ENCODE data around the gene WDFY4. TPM values are rescaled to one million over a fixed set of nuclear protein-coding genes. Genes with fewer than 3 reads are reported as not detected.

WDFY4 gene
- total and polyA plus RNA-seq, 2 experiments from 2014 or later: 0.14 TPM; not detected in 1

DNA sequence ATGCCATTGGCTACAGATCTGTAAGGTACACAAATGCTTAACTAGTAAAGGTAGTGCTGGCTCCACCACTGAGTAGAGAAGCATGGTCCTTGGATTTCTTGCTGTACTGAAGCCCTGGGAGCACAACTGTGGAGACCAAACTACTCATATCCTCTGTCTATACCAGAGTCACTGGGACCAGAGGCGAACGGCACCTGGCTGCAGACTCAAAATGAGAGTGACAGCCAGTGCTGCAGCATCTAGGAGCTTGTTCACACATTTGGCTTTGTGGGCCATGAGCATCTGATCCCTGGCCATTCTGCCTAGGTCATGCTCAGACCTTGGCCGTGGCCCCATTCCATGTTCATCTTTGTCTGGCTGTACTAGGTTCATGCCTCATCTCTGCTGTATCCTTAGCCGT is 223.1 kb downstream of the WDFY4 start:
- no peak overlapping the region for H3K4me3 Mint-ChIP-seq

More for the DNA sequence above, 223.1 kb downstream of the WDFY4 start:
- no peaks in the 10 kb centered on the region for H3K79me2 ChIP-seq (replicated peaks; ENCODE audit: insufficient read depth)
- Mint-ChIP-seq H3K27ac (no peak overlapping the region), H3K4me1 (peaks cover 7% of the 10 kb centered on the region; the same call in 2 of the 3 replicates), H3K36me3 (ENCODE audit: low read depth) (no peaks in the 10 kb centered on the region), H3K27me3 (ENCODE audit: insufficient read depth, low read depth, poor library complexity) (no peaks in the 10 kb centered on the region), H3K9me3 (no peaks in the 10 kb centered on the region)
- no peak for DNase-seq (ENCODE audit: low spot score)
- no peak overlapping the region for H2AFZ ChIP-seq
- H3K27me3 ChIP-seq (ENCODE audit: insufficient read depth): no peaks in the 10 kb centered on the region
- TF ChIP-seq ZNF114 (CRISPR knock-in tag; IDR thresholded peaks at IDR 0.05): no peak
- no peak for TF ChIP-seq CREB1 (CRISPR knock-in tag; IDR thresholded peaks at IDR 0.05; ENCODE audit: low read depth)
- TF ChIP-seq, protein P1, sequence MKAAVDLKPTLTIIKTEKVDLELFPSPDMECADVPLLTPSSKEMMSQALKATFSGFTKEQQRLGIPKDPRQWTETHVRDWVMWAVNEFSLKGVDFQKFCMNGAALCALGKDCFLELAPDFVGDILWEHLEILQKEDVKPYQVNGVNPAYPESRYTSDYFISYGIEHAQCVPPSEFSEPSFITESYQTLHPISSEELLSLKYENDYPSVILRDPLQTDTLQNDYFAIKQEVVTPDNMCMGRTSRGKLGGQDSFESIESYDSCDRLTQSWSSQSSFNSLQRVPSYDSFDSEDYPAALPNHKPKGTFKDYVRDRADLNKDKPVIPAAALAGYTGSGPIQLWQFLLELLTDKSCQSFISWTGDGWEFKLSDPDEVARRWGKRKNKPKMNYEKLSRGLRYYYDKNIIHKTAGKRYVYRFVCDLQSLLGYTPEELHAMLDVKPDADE (IDR thresholded peaks at IDR 0.05): no peak
- no peak for TF ChIP-seq NANOG (IDR thresholded peaks at IDR 0.05; ENCODE audit: borderline replicate concordance)
- TF ChIP-seq, protein P2, sequence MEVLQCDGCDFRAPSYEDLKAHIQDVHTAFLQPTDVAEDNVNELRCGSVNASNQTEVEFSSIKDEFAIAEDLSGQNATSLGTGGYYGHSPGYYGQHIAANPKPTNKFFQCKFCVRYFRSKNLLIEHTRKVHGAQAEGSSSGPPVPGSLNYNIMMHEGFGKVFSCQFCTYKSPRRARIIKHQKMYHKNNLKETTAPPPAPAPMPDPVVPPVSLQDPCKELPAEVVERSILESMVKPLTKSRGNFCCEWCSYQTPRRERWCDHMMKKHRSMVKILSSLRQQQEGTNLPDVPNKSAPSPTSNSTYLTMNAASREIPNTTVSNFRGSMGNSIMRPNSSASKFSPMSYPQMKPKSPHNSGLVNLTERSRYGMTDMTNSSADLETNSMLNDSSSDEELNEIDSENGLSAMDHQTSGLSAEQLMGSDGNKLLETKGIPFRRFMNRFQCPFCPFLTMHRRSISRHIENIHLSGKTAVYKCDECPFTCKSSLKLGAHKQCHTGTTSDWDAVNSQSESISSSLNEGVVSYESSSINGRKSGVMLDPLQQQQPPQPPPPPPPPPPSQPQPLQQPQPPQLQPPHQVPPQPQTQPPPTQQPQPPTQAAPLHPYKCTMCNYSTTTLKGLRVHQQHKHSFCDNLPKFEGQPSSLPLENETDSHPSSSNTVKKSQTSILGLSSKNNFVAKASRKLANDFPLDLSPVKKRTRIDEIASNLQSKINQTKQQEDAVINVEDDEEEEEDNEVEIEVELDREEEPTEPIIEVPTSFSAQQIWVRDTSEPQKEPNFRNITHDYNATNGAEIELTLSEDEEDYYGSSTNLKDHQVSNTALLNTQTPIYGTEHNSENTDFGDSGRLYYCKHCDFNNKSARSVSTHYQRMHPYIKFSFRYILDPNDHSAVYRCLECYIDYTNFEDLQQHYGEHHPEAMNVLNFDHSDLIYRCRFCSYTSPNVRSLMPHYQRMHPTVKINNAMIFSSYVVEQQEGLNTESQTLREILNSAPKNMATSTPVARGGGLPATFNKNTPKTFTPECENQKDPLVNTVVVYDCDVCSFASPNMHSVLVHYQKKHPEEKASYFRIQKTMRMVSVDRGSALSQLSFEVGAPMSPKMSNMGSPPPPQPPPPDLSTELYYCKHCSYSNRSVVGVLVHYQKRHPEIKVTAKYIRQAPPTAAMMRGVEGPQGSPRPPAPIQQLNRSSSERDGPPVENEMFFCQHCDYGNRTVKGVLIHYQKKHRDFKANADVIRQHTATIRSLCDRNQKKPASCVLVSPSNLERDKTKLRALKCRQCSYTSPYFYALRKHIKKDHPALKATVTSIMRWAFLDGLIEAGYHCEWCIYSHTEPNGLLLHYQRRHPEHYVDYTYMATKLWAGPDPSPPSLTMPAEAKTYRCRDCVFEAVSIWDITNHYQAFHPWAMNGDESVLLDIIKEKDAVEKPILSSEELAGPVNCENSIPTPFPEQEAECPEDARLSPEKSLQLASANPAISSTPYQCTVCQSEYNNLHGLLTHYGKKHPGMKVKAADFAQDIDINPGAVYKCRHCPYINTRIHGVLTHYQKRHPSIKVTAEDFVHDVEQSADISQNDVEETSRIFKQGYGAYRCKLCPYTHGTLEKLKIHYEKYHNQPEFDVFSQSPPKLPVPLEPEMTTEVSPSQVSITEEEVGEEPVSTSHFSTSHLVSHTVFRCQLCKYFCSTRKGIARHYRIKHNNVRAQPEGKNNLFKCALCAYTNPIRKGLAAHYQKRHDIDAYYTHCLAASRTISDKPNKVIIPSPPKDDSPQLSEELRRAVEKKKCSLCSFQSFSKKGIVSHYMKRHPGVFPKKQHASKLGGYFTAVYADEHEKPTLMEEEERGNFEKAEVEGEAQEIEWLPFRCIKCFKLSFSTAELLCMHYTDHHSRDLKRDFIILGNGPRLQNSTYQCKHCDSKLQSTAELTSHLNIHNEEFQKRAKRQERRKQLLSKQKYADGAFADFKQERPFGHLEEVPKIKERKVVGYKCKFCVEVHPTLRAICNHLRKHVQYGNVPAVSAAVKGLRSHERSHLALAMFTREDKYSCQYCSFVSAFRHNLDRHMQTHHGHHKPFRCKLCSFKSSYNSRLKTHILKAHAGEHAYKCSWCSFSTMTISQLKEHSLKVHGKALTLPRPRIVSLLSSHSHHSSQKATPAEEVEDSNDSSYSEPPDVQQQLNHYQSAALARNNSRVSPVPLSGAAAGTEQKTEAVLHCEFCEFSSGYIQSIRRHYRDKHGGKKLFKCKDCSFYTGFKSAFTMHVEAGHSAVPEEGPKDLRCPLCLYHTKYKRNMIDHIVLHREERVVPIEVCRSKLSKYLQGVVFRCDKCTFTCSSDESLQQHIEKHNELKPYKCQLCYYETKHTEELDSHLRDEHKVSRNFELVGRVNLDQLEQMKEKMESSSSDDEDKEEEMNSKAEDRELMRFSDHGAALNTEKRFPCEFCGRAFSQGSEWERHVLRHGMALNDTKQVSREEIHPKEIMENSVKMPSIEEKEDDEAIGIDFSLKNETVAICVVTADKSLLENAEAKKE (CRISPR knock-in tag; IDR thresholded peaks at IDR 0.05): no peak
- no peak for TF ChIP-seq EZH2 (IDR thresholded peaks at IDR 0.05; ENCODE audit: low read depth, unreplicated experiment)
- no peak for TF ChIP-seq JUNB (IDR thresholded peaks at IDR 0.05; ENCODE audit: unreplicated experiment)
- TF ChIP-seq, protein P3, sequence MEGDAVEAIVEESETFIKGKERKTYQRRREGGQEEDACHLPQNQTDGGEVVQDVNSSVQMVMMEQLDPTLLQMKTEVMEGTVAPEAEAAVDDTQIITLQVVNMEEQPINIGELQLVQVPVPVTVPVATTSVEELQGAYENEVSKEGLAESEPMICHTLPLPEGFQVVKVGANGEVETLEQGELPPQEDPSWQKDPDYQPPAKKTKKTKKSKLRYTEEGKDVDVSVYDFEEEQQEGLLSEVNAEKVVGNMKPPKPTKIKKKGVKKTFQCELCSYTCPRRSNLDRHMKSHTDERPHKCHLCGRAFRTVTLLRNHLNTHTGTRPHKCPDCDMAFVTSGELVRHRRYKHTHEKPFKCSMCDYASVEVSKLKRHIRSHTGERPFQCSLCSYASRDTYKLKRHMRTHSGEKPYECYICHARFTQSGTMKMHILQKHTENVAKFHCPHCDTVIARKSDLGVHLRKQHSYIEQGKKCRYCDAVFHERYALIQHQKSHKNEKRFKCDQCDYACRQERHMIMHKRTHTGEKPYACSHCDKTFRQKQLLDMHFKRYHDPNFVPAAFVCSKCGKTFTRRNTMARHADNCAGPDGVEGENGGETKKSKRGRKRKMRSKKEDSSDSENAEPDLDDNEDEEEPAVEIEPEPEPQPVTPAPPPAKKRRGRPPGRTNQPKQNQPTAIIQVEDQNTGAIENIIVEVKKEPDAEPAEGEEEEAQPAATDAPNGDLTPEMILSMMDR (conservative IDR thresholded peaks at IDR 0.05; ENCODE audit: low read depth in 2 of 2): no peak
- TF ChIP-seq, protein P4, sequence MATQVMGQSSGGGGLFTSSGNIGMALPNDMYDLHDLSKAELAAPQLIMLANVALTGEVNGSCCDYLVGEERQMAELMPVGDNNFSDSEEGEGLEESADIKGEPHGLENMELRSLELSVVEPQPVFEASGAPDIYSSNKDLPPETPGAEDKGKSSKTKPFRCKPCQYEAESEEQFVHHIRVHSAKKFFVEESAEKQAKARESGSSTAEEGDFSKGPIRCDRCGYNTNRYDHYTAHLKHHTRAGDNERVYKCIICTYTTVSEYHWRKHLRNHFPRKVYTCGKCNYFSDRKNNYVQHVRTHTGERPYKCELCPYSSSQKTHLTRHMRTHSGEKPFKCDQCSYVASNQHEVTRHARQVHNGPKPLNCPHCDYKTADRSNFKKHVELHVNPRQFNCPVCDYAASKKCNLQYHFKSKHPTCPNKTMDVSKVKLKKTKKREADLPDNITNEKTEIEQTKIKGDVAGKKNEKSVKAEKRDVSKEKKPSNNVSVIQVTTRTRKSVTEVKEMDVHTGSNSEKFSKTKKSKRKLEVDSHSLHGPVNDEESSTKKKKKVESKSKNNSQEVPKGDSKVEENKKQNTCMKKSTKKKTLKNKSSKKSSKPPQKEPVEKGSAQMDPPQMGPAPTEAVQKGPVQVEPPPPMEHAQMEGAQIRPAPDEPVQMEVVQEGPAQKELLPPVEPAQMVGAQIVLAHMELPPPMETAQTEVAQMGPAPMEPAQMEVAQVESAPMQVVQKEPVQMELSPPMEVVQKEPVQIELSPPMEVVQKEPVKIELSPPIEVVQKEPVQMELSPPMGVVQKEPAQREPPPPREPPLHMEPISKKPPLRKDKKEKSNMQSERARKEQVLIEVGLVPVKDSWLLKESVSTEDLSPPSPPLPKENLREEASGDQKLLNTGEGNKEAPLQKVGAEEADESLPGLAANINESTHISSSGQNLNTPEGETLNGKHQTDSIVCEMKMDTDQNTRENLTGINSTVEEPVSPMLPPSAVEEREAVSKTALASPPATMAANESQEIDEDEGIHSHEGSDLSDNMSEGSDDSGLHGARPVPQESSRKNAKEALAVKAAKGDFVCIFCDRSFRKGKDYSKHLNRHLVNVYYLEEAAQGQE (IDR thresholded peaks at IDR 0.05; ENCODE audit: unreplicated experiment): no peak
- TF ChIP-seq ZNF331 (CRISPR knock-in tag; IDR thresholded peaks at IDR 0.05; ENCODE audit: low read depth): no peak
- no peak for TF ChIP-seq STAT1 (IDR thresholded peaks at IDR 0.05; ENCODE audit: unreplicated experiment)
- TF ChIP-seq EZH2phosphoT487 (IDR thresholded peaks at IDR 0.05; ENCODE audit: unreplicated experiment): no peak
- no peak for TF ChIP-seq POLR2AphosphoS5 (IDR thresholded peaks at IDR 0.05; ENCODE audit: low read depth)
- no peak overlapping the region for H3K27ac ChIP-seq (ENCODE audit: low read depth)
- H3K4me2 ChIP-seq: no peak overlapping the region
- H3F3A ChIP-seq (replicated peaks; ENCODE audit: low read depth): no peaks in the 10 kb centered on the region
- ATAC-seq: no peak
- H3K4me3 ChIP-seq: no peak overlapping the region
- H4K20me1 ChIP-seq (replicated peaks; ENCODE audit: insufficient read depth): no peaks in the 10 kb centered on the region
- H3K9me2 ChIP-seq (ENCODE audit: insufficient read depth): 0 out of 2 replicates have a peak, but pooled peaks cover under 1% of the 10 kb centered on the region
- H3K4me1 ChIP-seq (ENCODE audit: insufficient read depth): no peaks in the 10 kb centered on the region
- H3K36me3 ChIP-seq (ENCODE audit: insufficient read depth): no peaks in the 10 kb centered on the region
